GM12873 (cell line): ENCODE results near the gene ANG.

Source experiments
- TF ChIP-seq, protein P1 (sequence below): IDR thresholded peaks from 2 replicates; pipeline ENCODE4 v1.5.1; 2012; ENCODE audit warnings: low read depth, mild to moderate bottlenecking, moderate library complexity, low read length, control low read depth; ENCODE audit not compliant: insufficient read depth; ENCODE audit errors: missing control alignments

ANG gene

GRCh38 chr14:20684662-20685456 lies 3.7 kb upstream of the ANG start:
- TF ChIP-seq, protein P1, sequence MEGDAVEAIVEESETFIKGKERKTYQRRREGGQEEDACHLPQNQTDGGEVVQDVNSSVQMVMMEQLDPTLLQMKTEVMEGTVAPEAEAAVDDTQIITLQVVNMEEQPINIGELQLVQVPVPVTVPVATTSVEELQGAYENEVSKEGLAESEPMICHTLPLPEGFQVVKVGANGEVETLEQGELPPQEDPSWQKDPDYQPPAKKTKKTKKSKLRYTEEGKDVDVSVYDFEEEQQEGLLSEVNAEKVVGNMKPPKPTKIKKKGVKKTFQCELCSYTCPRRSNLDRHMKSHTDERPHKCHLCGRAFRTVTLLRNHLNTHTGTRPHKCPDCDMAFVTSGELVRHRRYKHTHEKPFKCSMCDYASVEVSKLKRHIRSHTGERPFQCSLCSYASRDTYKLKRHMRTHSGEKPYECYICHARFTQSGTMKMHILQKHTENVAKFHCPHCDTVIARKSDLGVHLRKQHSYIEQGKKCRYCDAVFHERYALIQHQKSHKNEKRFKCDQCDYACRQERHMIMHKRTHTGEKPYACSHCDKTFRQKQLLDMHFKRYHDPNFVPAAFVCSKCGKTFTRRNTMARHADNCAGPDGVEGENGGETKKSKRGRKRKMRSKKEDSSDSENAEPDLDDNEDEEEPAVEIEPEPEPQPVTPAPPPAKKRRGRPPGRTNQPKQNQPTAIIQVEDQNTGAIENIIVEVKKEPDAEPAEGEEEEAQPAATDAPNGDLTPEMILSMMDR, result no peak

DNA sequence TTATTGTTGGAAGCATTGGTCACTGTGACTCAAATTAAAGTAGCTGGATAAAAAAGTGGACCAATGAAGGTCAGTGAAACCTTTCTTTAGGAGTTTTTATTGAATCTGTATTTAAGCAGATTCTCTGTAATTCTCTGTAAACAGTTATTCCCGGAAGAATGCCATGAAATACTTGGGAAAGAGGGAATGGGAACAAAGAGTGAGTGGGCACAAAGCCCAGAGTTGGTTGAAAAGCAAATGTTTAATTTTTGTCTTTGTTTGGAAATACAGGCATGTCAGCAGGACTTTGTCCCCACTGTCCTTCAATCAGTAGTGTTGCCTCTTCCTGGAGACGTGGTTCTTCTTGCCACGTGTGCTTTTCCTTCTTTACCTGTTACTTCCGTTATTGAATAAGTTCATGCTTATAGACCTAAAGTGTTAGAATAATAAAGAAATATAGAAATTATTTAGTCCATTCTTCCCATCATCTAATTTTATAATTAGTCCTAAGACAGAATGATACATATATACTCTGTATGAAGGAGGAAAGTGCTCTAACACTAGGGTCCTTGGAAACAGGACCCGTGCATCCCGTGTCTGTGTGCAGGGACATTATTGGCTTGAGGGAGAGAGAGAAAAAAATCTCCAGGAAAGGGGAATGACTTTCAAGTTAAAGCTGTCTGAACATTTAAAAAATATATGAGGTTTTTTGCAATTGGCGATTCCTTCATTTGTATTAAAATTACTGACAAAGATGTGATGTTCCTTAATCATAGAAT lies 2.0 kb upstream of the ANG start:
- TF ChIP-seq, protein P1, result no peak

GRCh38 chr14:20687362-20688166 lies 1.0 kb upstream of the ANG start:
- TF ChIP-seq, protein P1, result no peak

DNA sequence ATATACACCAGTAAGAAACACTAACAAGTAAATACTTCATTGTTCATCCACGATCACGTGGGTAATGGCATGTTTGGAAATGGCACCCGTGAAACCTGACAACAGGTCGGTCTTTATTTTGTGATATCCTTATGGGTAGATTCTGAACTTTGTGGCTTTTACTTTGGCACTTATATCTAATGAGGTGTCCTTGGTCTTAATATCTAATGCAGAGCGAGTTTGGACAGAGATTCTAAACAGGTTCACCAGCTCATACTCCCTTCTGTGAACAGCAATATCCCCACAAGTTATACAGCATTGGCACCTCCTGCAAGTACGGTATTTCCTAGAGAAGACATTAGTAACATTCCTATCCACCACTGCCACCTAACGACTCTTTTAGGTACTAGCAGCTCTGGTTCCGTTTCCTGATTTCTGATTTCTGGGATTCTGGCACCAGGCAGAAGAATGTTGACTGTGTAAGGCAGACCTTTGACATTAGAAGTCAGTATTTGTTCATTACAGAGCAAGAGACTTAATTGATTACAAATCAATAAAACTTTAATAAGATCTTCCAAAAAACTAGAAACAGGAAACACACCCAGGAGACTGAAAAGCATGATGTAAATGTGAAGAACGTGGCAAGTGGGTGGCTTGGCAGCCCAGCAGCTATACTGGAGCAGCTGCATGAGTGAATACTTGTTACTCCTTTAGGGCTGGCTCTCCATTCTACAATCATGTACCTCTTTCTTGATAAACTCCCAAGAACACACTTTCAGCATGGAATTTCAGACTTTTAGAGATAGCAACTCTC lies 2.5 kb downstream of the ANG start:
- TF ChIP-seq, protein P1, result peak; percentile 81

DNA sequence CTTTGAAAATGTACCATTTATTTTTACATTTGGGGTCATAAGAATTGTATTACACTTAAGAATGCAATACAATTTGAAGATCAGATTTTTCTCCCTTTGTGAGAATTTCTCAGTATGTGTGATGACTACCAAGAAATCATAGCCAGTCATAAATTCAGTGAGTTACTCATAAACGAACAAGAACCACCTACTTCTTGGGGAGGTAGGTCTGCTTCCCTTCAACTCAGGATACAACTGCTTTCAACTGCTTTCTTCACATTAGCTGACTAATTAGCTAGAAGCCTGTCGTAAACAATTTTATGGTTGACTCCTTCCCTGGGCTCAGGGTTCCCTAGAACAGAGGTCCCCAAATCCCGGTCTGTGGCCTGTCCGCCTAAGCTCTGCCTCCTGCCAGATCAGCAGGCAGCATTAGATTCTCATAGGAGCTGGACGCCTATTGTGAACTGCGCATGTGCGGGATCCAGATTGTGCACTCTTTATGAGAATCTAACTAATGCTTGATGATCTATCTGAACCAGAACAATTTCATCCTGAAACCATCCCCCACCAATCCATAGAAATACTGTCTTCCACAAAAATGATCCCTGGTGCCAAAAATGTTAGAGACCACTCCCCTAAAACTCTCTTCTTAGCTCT lies 3.7 kb downstream of the ANG start:
- TF ChIP-seq, protein P1, result no peak

DNA sequence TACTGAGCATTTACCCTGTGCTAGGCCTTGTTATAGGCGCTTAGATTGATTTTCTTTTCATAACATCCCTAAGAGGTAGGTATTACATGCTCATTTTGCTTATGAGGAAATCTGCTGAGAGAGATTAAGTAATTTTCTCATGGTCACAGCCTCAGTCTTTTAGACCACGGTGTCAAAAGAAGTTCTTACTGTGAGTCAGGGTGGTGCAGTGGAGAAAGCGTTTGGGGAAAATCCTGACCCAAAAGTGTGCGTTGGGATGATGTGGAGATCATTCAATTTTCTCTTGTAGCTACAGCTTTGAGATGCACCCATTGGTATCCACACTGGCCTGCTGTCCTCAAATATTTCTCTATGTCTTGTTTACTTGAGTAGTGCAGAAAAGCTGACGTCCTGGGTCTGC lies 8.2 kb downstream of the ANG start:
- TF ChIP-seq, protein P1, result no peak
